Body of pancreas (tissue), 4 donors: ENCODE measurements around the gene PDHX.

ENCODE experiments used
- POLR2A ChIP-seq, 3 donors: fragments of 450-650 bp; IDR thresholded peaks; one replicate each; pipeline ENCODE4 v1.6.1; 2016; ENCODE audit warnings: antibody characterized with exemption in 3 of 3, mild to moderate bottlenecking in 2 of 3
- TF ChIP-seq, protein P1 (sequence below), 7 experiments: fragments of 450-650 bp in 4 of 7; fragments of 200-600 bp in 3 of 7; sonication (generic) in 3 of 7; IDR thresholded peaks; one replicate each; pipeline ENCODE4 v1.5.1; 2016 to 2019; ENCODE audit warnings: antibody characterized with exemption in 7 of 7

DNA sequence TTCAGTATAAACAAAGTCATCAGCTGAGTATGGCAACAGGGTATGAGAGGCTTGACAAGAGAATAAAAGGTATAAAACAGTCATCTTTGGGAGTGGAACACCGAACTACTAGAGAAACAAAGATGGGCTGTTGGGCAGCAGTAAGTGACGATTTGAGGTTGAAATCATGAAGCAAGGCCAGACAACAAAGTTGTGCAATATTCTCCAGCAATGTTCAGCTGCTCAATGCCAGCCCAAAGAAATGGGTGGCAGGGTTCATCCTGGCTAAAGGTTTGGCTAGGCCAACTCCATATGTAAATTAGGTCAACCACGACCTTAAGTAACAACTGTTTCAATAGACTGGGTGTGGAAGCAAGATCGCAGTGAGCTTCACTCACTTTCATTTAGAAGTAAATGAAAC, 6.5 kb upstream of the PDHX start:
- TF ChIP-seq, protein P1, sequence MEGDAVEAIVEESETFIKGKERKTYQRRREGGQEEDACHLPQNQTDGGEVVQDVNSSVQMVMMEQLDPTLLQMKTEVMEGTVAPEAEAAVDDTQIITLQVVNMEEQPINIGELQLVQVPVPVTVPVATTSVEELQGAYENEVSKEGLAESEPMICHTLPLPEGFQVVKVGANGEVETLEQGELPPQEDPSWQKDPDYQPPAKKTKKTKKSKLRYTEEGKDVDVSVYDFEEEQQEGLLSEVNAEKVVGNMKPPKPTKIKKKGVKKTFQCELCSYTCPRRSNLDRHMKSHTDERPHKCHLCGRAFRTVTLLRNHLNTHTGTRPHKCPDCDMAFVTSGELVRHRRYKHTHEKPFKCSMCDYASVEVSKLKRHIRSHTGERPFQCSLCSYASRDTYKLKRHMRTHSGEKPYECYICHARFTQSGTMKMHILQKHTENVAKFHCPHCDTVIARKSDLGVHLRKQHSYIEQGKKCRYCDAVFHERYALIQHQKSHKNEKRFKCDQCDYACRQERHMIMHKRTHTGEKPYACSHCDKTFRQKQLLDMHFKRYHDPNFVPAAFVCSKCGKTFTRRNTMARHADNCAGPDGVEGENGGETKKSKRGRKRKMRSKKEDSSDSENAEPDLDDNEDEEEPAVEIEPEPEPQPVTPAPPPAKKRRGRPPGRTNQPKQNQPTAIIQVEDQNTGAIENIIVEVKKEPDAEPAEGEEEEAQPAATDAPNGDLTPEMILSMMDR (IDR thresholded peaks at IDR 0.05) = no peak
- no peak for TF ChIP-seq POLR2A (IDR thresholded peaks at IDR 0.05)
